ENCODE data around the gene CRHR2.

Gene CRHR2

DNA sequence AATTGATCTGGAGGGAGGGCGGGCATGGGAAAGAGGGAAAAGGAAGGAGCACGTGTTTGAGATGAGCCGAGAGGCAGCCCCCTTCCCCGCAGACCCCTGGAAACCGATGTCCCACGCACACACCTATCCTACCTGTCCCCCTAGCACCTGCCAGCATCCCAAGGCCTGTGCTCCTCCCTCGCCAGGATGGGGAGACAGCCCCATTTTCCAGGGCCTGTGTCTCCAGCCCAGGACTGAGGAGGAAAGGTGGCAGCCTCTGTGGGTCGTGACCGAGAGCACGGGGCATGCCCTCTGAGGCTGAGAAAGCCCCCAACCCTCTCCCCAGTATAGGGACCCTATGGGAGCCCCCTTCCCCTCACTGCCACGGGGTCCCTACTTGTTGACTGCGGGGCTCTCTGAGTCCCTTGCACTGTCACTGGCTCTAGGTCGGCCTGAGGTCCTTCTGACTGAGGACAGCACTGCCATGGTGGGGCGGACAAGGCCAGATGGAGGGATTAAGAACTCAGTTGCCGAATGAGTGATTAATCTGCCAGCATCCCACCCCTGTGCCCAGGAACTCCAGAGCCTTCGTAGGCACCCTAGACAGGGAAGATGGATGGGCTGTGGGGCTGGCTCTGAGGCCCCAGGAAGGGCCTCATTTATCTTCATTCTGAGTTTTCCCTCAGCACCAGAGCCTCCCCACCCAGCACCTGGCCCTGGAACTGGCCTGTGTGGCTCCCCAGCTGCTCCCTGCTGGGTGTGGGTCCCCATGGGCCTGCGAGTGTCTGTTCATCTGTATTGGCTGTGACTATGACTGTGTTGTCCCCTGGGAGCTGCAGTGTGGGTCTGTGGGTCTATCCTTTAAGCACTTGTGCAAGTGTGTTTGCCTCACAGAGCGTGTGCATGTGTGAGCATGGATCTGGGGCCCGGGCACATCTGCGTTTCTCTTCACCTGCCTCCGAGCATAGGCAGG, 26.0 kb downstream of the CRHR2 start:
- DNase-seq (ENCODE audit: extremely low read depth, insufficient read length): no peak
- no peaks in the 10 kb centered on the region for H3K36me3 ChIP-seq (ENCODE audit: control insufficient read depth, insufficient read depth, low read length)
- H3K27me3 ChIP-seq (replicated peaks; ENCODE audit: control insufficient read depth, insufficient read depth, low read length): no peaks in the 10 kb centered on the region
- TF ChIP-seq, protein P1, sequence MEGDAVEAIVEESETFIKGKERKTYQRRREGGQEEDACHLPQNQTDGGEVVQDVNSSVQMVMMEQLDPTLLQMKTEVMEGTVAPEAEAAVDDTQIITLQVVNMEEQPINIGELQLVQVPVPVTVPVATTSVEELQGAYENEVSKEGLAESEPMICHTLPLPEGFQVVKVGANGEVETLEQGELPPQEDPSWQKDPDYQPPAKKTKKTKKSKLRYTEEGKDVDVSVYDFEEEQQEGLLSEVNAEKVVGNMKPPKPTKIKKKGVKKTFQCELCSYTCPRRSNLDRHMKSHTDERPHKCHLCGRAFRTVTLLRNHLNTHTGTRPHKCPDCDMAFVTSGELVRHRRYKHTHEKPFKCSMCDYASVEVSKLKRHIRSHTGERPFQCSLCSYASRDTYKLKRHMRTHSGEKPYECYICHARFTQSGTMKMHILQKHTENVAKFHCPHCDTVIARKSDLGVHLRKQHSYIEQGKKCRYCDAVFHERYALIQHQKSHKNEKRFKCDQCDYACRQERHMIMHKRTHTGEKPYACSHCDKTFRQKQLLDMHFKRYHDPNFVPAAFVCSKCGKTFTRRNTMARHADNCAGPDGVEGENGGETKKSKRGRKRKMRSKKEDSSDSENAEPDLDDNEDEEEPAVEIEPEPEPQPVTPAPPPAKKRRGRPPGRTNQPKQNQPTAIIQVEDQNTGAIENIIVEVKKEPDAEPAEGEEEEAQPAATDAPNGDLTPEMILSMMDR (IDR thresholded peaks at IDR 0.05; ENCODE audit: insufficient read depth, low read length, poor library complexity, severe bottlenecking): no peak
- no peak overlapping the region for H3K4me3 ChIP-seq (replicated peaks; ENCODE audit: low read depth, low read length)

DNA sequence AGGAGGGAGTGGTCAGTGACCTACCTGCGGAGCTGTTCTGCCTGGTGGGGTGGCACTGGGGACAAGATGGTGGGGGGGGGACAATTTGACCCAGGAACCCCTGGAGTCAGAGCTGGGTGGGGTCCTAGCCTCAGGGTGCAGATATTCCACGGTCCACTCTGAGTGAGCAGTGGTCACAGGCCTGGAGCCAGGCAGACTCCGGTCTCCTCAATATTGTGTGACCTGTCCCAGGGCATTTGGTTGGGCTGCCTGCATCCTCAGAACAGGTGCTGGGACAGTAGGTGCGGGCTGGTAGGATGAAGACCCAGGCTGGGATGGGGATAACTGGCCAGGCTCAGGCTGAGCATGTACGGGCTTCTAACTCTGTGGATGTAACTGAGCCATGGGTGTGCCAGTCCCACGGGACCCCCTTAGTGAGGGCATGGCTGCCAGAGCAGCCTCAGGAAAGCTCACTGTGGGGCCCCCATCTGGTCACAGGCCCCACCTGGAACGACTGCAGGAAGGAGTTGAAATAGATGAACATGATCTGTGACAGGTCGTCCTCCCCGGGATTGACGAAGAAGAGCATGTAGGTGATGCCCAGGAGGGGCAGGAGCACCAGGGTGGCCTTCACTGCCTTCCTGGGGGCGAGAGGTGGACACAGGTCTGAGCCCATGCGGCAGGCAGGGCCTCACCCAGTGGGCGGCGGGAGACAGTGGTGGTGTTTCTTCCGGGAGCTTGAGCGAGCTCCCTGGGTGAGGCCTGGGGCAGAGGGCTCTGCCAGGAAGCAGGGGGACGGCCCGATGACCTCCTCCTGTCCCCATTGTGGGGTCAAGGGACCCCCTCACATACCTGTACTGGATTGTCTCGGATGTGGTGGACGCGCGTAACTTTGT, 26.9 kb downstream of the CRHR2 start:
- Histone ChIP-seq H3K36me3 (ENCODE audit: control insufficient read depth, insufficient read depth, low read length) (no peaks in the 10 kb centered on the region), H3K27me3 (replicated peaks; ENCODE audit: control insufficient read depth, insufficient read depth, low read length) (no peaks in the 10 kb centered on the region), H3K4me3 (replicated peaks; ENCODE audit: low read depth, low read length) (no peak overlapping the region)
- TF ChIP-seq, protein P1 (IDR thresholded peaks at IDR 0.05; ENCODE audit: insufficient read depth, low read length, poor library complexity, severe bottlenecking): no peak
- no peak for DNase-seq (ENCODE audit: extremely low read depth, insufficient read length)

DNA sequence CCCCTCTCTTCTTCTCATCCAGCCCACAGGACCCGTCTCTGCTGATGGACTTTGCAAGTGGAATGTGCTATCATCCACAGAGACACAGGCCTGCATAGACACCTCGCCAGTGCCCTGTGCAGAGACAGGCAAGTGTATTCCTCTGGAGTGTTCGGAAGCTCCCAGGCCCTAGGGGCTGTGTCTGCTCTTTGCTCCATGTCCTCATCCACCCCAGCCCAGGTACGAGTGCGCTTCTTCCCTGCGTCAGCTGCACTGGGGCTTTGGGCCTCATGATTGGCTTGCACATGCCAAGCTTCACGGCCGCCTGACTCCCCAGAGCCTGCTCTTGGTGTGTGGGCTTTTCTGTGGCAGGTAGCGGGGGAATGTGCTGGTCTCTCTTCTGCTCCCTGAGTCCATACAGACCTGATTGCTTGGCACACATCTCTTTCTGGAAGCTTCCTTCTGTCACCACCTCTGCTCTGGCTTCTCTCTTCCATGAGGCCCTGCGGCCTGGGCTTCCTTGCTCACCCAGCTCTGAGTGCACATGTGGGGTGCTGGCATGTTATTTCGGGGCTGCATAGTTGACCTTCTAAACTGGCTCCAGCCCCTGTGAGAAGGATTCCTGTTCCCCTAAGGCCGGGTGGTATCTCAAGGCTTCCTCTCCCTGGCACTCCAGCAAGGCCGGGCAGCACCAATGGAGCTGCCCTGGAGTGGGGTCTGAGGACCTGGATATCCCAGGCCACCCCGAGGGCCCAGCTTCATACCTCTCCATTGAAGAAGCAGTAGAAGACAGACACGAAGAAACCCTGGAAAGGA, 27.8 kb downstream of the CRHR2 start:
- Histone ChIP-seq H3K36me3 (ENCODE audit: control insufficient read depth, insufficient read depth, low read length) (no peaks in the 10 kb centered on the region), H3K4me3 (replicated peaks; ENCODE audit: low read depth, low read length) (no peak overlapping the region), H3K27me3 (replicated peaks; ENCODE audit: control insufficient read depth, insufficient read depth, low read length) (no peaks in the 10 kb centered on the region)
- TF ChIP-seq, protein P1 (IDR thresholded peaks at IDR 0.05; ENCODE audit: insufficient read depth, low read length, poor library complexity, severe bottlenecking): no peak
- DNase-seq (ENCODE audit: extremely low read depth, insufficient read length): no peak

DNA sequence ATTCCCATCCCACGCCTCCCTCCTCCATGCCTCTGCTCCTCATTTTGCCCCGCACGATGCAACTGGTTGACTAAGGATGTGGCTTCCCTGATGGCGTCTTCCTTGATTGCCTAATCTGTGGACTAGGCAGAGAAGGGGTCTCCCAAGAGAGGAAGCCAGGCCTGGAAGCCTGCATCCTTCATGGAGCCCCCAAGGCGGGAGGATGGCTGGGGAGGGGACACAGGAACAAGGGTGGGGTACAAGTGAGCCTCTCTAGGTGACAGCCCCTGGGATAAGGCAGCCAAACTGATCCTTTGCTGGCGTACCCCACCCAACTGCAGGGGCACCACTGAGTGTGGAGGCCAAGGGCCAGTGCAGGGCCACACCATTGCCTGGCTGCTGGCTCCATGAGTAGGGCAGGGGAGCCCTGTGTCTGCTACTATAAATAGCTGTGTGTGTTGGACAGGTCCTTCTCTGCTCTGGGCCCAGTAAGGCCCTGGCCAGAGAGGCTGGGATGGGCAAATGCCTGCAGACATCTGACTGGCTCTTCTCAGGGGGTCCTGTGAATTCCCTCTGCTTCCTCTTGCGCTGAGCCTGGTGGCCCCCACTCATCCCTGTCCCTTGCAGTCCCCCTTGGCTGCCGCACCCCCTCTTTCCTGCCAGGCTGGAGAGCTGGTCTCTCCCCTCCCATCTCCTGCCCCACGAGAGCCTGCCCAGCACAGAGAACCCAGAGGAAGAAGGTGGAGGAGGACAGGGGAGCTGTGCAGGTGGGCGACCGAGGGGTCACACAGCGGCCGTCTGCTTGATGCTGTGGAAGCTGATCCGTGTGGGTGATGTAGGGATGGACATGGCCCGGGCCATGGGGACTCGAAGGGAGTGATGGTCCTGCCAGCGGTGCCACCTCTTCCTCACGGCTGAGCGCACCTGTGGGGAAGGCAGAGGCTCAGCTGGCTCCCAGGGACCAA, 29.3 kb downstream of the CRHR2 start:
- no peak overlapping the region for H3K4me3 ChIP-seq (replicated peaks; ENCODE audit: low read depth, low read length)
- DNase-seq (ENCODE audit: extremely low read depth, insufficient read length): no peak
- H3K27me3 ChIP-seq (replicated peaks; ENCODE audit: control insufficient read depth, insufficient read depth, low read length): no peaks in the 10 kb centered on the region
- H3K36me3 ChIP-seq (ENCODE audit: control insufficient read depth, insufficient read depth, low read length): no peaks in the 10 kb centered on the region
- TF ChIP-seq, protein P1 (IDR thresholded peaks at IDR 0.05; ENCODE audit: insufficient read depth, low read length, poor library complexity, severe bottlenecking): no peak
